GM19328 (cell line): ENCODE results near the gene ZNF575.
"Not testable (repeated sequence)": the region's sequence is repeated elsewhere in the genome, so short reads cannot be mapped to it uniquely, and the experiment has no call there.

Source experiments
- ATAC-seq: cut with Tn5 transposase; IDR thresholded peaks from one replicate; pipeline ENCODE4 v1.9.1; 2021; ENCODE audit warnings: mild to moderate bottlenecking, moderate library complexity; ENCODE audit not compliant: unreplicated experiment

Gene ZNF575

DNA sequence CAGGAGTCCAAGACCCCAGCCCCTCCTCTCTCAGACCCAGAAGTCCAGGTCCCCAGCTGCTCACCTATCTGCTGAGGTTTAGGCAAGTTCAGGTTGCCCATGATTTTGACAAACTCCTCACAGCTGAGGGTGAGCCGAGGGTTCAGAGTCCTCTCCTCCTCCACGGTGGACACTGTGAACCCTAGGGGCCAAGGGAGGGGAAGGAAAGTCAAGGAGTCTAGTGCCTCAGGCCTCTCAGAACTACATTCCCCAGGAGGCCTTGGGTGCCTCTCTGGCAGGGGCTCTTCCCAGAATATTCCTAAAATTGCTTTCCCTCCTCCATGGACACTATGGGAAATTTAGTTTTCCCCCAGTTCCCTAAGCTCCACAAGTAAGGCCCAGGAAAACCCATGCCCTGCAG lies 25.1 kb upstream of the ZNF575 start:
- no peak for ATAC-seq

DNA sequence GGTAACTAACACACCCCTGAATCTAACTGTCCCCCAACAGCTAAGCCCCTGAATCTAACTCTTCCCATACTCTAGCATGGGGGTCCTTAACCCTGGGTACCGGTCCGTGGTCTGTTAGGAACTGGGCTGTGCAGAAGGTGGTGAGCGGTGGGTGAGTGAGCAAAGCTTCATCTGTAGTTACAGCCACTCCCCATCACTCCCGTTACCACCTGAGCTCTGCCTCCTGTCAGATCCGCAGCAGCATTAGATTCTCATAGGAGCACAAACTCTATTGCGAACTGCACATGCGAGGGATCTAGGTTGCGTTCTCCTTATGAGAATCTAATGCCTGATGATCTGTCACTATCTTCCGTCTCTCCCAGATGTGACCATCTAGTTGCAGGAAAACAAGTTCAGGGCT lies 22.3 kb upstream of the ZNF575 start:
- no peak for ATAC-seq

DNA sequence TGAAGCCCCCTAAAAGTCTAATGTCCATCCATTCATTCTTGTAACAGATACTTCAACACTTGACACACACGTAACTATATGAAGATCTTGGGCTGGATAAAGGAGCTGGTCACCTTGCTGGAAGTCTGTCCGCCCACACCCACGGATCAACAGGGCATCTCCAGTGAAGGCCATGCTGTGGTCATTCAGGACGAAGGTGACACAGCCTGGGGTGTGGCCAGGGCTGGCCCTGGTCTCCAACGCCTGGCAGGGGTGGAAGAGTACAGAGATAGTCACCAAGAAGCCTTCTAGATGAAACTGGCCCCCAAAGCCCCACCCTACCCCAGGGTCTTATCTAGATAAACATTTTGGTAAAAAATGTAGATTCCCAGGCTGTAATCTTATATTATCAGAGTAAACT lies 21.7 kb upstream of the ZNF575 start:
- ATAC-seq, result no peak

DNA sequence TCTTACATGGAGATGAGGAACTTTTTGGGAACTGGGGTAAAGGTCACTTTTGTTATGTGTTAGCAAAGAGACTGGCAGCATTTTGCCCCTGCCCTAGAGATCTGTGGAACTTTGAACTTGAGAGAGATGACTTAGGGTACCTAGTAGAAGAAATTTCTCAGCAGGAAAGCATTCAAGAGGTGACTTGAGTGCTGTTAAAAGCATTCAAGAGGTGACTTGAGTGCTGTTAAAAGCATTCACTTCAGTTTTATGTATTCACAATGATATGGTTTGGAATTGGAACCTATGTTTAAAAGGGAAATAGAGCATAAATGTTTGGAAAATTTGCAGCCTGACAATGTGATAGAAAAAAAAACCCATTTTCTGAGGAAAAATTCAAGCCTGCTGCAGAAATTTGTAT lies 20.6 kb upstream of the ZNF575 start:
- not testable (repeated sequence) for ATAC-seq

DNA sequence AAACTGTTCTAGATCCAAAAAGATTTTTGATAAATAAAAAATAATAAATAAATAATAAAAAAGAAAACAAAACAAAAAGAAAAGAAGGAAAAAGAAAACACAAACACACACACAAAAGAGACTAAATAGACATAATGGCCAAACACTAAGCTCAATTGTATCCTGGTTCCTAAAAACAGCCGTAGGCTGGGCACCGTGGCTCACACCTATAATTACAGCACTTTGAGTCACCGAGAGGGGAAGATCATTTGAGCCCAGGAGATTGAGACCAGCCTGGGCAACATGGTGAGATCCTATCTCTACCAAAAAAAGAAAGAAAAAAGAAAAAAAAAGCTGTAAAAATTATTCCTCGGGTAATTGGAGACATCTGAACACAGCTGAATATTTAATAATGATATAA lies 14.9 kb upstream of the ZNF575 start:
- no peak for ATAC-seq

DNA sequence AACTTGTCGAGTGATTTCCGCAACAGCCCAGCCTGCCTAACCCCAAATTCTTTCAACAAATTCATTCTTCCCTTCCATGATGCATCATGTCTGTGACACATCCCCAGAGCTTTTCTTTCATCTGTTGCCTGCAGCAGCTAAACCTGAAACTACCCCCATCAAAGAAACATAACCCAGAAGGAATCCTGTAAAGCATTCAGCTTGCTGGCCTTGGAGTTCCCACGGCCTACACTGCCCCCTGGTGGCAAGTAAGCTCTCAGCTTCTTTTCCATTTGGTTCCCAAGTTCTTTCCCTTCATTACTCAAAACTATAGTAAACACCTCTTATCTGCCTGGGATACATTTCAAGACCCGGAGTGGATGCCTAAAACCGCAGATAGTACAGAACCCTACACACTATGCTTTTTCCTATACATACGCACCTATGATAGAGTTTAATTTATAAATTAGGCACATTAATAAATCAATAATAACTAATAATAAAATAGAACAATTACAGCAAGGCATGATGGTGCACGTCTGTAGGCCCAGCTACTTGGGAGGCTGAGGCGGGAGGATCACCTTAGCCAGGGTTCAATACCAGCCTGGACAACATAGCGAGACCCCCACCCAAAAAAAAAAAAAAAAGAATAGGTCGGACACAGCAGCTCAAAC lies 13.4 kb upstream of the ZNF575 start:
- ATAC-seq, result no peak

DNA sequence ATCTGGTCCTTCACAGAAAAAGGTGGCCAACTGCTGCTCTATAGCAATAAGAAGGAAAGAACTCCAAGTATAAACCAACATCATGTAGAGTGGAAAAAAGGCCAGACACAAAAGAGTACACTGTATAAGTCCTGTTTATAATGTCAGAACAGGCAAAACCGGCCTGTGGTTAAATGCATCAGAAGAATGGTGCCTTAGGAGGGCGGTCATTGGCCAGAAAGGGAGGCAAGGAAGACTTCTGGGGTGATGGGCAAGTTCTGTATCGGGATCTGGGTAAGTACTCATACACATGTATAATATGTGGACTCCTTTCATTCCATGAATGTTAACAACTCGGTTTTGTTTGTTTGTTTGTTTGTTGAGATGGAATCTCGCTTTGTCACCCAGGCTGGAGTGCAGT lies 10.1 kb upstream of the ZNF575 start:
- no peak for ATAC-seq

DNA sequence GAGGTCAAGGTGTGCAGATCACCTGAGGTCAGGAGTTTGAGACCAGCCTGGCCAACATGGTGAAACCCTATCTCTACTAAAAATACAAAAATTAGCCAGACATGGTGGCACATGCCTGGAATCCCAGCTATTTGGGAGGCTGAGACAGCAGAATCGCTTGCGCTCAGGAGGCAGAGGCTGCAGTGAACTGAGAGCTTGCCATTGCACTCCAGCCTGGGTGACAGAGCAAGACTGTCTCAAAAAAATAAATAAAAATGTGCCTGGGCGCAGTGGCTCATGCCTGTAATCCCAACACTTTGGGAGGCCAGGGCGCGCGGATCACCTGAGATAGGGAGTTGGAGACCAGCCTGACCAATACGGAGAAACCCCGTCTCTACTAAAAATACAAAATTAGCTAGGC lies 9.3 kb upstream of the ZNF575 start:
- not testable (repeated sequence) for ATAC-seq

DNA sequence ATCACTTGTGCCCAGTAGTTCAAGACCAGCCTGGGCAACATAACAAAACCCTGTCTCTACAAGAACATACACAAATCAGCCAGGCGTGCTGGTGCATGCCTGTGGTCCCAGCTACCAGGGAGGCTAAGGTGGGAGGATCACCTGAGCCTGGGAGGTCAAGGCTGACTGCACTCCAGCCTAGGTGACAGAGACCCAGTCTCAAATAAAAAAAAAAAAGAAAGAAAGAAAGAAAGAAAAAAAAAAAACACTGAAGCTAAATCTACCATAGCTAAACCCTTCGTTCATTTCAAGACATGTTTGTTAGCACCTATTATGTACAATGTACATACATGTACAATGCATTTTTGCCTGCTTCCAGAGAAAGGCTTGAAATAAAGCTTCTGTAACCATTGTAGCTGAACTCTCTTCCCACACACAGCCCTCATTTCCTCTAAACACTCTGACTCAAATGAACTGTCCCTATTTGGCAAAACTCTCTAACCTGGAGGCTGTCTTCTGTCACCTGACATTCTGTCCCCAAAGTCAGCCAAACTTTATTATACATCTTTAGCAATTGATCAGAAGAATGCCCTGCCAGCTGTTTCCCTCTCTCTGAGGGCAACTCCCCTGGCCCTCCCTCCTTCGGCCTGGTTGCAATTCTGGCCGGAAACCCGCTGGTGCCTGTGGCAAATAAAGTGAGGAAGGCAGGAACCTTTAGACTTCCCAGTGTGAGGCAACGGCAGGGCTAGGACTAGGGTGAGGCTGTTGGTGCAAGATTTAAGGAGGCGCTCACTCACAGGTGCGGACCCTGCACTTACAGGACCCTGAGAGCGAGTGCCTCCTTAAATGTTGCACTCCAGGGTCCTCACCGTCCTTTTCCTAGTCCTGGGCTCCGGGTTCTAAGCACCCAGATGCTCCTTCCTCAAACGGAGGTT lies 7.8 kb upstream of the ZNF575 start:
- no peak for ATAC-seq

DNA sequence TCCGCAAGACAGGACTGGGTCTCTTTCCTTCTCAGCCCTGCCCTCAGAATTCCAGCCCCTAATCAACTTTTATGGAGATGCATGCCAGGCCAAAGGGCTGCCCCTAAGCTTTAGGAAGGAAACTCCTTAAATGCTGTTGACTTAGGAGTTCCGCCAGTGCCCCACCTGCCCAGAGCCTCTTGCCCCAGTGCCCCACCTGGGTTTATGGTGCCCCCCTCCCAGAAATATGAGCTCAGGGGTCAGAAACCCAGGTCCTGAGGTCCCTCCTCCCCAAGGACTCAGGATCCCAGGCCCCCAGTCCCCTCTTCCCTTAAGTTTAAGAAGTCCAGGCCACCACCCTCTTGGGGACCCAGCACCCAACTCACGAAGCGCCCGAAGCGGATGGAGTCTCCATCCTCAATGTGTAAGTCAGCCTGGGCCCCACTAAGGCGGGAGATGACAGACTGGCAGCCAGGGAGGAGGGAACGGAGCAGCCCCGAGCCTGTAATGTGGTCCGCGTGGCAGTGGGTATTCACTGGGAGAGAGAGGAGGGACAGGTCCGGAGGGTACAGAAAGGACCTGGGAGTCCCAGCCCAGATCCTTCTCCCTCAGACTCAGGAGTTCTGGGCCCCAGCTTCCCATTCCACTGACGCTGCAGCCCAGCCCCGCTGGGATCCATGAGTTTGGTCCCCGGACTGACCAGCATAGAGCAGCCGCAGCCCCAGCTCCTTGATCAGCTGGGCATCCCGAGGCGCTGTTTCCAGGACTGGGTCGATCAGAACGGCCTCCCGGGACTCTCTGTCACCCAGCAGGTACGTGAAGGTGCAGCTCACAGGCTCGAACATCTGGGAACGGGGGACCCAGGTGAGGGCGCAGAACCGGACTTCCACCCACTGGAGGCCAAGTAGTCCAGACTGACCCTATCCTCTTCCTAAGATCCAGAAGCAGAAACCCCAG lies 6.9 kb upstream of the ZNF575 start:
- ATAC-seq, result no peak

DNA sequence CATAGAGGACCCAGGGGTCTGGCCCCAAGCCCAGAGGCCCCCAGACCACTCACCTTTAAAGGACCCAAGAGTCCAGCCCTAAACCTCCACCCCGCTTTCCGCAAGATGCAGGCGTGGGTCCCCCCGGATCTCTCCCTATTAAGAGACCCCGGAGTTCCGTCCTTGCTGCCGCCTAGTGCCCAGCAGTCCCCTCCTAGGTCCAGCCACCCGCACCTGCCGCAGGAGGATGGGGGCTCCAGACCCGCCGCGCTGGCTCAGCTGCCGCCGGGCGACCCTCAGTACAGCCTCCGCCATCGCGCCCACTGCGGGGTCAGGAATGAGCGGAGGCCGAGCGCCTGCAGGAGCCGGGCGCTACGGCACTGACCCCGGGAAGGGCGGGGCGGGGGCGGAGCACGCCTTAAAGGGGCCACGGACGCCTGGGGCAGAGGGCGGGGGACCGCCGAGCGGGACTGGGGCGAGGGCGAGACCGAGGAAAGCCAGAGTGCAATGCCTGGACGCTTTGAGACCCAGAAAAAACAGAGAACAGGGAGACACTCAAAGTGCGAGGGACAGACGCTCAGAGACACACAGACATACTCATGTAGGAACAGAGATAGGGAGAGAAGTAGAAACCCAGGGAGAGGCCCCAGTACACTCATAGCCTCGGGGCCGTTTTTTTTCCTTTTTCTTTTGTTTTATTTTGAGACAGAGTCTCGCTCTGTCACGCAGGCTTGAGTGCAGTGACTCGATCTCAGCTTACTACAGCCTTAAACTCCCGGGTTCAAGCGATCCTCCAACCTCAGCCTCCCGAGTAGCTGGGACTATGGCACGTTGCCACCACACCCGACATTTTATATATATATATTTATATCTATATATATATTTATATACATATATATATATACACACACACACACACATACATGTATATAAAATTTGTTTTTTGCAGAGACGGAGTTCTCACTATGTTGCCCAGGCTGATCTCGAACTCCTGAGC lies 5.8 kb upstream of the ZNF575 start, which contains the start of gene ETHE1:
Gene ETHE1 (minus strand): TSS at position 318 of the 976 bp plus-strand sequence. CDS start 24 bp downstream, at position 294.
- no peak for ATAC-seq

DNA sequence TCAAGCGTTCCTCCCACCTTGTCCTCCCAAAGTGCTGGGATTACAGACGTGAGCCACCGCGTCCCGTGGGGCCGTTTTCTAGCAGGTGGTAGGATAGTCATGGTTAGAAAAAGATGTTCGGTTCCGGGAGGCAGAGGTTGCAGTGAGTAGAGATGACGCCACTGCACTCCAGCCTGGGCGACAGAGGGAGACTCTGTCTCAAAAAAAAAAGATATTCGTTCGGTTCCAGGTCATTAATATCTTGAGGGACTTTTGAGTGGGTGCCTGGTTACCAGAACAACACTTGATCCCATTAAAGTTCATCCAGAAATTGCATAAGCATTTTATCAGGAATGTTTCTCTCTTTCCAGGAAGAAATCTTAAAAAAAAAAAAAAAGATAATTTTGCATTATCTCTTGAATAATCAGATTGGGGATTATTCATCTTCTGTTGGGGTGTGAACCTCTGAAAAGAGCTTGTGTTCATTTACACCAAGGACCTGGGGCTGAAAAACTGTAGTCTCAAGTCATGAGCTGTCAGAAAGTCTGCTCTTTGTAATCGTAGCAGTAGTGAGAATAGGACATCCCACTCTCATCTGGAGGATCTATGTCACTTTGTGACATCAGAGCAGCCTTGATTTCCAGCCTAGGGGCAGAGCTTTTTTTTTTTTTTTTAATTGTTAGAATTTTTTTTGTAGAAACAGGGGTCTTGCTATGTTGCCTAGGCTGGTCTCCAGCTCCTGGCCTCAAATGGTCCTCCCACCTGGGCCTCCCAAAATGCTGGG lies 4.9 kb upstream of the ZNF575 start:
- no peak for ATAC-seq

DNA sequence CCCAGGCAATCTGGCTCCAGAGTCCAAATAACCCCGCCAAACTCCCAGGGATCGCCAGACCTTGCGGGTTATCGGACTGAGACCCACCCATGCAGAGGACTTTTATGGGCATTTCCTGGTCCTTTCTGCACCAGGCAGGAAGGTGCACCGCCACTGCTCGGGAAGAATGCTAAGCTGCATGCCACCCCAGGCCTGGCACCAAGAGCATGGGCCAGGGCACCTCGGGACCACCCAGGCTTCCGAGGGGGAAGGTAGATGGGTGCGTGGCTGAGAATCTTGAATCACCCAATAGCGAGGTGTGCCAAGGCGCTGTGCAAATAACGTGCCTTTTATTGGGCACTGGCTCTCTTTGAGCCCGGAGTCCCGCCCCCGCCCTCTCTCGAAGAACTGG lies 422 bp upstream of the ZNF575 start:
- peak; percentile 4 for ATAC-seq

DNA sequence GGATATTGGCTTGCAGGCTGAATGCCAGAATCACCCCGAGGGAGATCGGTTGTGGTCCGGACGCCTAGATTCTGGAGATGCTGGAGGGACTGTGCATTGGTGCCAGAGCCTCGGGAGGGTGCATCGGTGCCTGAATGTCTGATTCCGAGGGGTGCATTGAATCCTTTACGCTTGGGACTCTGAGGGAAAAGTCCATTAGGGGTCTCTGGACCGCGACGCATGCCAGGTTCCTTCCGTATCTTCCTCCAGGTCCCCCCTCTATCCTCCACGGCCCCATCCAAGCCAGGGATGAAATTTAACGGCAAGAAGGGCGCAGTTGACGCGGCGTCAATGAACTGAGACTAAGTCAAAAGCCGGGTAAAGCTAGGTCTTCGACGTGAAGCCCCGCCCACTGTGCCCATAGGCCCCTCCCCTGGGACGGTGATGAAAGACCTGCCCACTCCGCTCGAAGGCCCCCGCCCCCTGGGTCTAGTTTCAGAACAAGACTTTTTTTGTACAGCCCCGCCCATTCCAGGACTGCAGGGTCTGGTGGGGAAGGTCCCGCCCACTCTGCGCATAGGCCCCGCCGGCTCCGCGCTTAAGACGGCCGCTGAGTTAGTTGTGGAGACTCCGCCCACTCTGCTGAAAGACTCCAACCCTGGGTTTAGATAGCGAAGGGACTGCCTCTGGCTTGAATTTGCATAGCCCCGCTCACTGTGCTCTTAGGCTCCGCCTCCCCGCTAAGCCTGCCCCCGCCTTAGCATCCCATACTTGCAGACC lies 737 bp downstream of the ZNF575 start:
- peak; percentile 44 for ATAC-seq

DNA sequence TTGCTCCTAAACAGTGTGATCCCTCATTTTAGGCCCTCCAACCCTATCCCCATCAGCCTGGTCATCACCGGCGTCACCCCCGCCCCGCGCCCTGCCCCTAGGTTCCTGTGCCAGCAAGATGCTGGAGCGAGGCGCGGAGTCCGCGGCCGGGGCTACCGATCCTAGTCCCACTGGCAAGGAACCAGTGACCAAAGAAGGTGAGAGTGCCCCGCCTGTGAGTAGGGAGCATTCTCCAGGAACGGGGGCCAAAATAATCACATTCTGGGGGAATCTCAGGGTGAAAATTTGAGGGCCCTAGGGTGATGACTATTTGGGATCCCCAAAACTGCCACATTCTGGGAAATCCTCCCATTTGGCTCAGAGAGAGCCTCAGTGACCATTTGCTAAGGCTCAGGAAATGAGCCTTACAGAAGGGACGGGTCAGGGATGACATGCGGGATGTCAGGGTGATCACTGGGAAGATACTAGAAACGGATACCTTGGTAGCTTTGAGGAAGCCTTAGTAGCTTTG lies 1.4 kb downstream of the ZNF575 start:
- ATAC-seq, result no peak

DNA sequence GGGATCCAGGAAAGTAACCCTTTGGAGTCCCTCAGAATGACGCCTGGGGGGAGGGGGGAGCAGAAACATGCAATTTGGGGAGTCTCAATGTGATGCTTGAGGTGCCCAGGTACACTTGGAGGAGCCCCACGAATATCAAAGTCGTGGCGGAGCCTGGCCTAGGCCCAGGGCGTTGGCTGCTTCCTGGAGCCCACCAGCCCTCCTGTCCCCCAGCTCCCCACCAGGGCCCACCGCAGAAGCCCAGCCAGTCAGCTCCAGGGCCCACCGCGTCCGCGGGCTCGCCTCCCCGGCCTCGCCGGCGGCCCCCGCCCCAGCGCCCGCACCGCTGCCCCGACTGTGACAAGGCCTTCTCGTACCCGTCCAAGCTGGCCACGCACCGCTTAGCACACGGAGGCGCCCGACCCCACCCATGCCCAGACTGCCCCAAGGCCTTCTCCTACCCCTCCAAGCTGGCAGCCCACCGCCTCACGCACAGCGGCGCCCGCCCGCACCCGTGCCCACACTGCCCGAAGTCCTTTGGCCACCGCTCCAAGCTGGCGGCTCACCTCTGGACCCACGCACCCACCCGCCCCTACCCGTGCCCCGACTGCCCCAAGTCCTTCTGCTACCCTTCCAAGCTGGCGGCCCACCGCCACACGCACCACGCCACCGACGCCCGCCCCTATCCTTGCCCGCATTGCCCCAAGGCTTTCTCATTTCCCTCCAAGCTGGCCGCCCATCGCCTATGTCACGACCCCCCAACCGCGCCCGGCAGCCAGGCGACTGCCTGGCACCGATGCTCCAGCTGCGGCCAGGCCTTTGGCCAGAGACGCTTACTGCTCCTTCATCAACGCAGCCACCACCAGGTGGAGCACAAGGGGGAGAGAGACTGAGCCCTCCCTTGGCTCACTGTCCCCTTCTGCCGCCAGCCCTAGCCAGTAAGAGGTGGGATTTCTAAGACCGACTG lies 2.1 kb downstream of the ZNF575 start:
- ATAC-seq, result no peak

DNA sequence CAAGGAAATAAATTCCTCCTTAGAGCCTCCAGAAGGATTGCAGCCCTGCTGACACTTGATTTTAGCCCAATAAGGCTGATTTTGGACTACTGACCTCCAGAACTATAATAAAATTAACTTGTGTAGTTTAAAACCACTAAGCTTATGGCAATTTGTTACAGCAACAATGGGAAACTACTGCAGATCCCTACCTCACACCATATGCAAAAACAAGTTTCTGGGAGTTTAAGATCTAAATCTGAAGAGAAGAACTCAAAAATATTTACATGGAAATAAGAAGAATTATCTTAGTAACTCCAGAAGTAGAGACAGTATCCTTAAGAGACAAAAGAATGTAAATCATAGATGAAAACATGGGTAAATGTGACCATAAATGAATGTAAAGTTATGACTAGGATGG lies 5.9 kb downstream of the ZNF575 start:
- no peak for ATAC-seq
